Mesenchymal stem cell (in vitro differentiated cells and primary cell): Measurements from ENCODE around the gene EFCAB14.
"Not testable (repeated sequence)": the region's sequence is repeated elsewhere in the genome, so short reads cannot be mapped to it uniquely, and the experiment has no call there.

Experiments used
- DNase-seq: peaks from one replicate; pipeline ENCODE4 v3.0.0-alpha.2; 2013
- H2AFZ ChIP-seq: one replicate; pipeline ENCODE4 v1.6.1; 2013; ENCODE audit warnings: low read depth, mild to moderate bottlenecking, control low read depth, inconsistent platforms, low read length, moderate library complexity
- H2AK5ac ChIP-seq: 2 replicates; pipeline ENCODE4 v1.6.1; 2013; ENCODE audit warnings: low read length, moderate library complexity, mild to moderate bottlenecking, inconsistent platforms; ENCODE audit not compliant: severe bottlenecking
- H2BK120ac ChIP-seq: one replicate; pipeline ENCODE4 v1.6.1; 2013; ENCODE audit warnings: low read depth, mild to moderate bottlenecking, inconsistent platforms, low read length, moderate library complexity
- H2BK12ac ChIP-seq, 2 experiments: one replicate each; pipeline ENCODE4 v1.6.1; 2013; ENCODE audit warnings: inconsistent platforms in 2 of 2, low read length in 2 of 2, mild to moderate bottlenecking in 2 of 2, moderate library complexity in 2 of 2, control low read depth in 1 of 2
- H2BK15ac ChIP-seq: one replicate; pipeline ENCODE4 v1.6.1; 2013; ENCODE audit warnings: mild to moderate bottlenecking, low read depth, inconsistent platforms; ENCODE audit not compliant: poor library complexity, severe bottlenecking
- H2BK5ac ChIP-seq: 2 replicates; pipeline ENCODE4 v1.6.1; 2013; ENCODE audit warnings: low read depth, mild to moderate bottlenecking, low read length, control low read depth, inconsistent platforms; ENCODE audit not compliant: poor library complexity, severe bottlenecking
- H3K14ac ChIP-seq, 2 experiments: one replicate each; pipeline ENCODE4 v1.6.1; 2013; ENCODE audit warnings: inconsistent platforms in 2 of 2, low read length in 2 of 2, control low read depth in 1 of 2, mild to moderate bottlenecking in 1 of 2, moderate library complexity in 1 of 2
- H3K18ac ChIP-seq, 2 experiments: one replicate each; pipeline ENCODE4 v1.6.1; 2013; ENCODE audit warnings: inconsistent platforms in 2 of 2, low read length in 2 of 2, control low read depth in 1 of 2, low read depth in 1 of 2, mild to moderate bottlenecking in 1 of 2
- H3K23ac ChIP-seq, 2 experiments: one replicate each; pipeline ENCODE4 v1.6.1; 2013; ENCODE audit warnings: inconsistent platforms in 2 of 2, low read length in 2 of 2, mild to moderate bottlenecking in 2 of 2, moderate library complexity in 2 of 2, control low read depth in 1 of 2
- H3K27ac ChIP-seq: 2 replicates; pipeline ENCODE4 v1.5.1; 2013; ENCODE audit warnings: mild to moderate bottlenecking, moderate library complexity, low read length, control low read depth, inconsistent platforms; ENCODE audit not compliant: poor library complexity, severe bottlenecking
- H3K27me3 ChIP-seq, 2 experiments: 2 replicates each; pipeline versions ENCODE4 v1.6.1 to v1.7.0; 2013; ENCODE audit warnings: low read length in 2 of 2, mild to moderate bottlenecking in 2 of 2, moderate library complexity in 2 of 2, control low read depth in 1 of 2, inconsistent platforms in 1 of 2; ENCODE audit not compliant: control insufficient read depth in 1 of 2, insufficient read depth in 1 of 2
- H3K36me3 ChIP-seq, 2 experiments: 2 replicates each; pipeline versions ENCODE4 v1.6.1 to v1.7.0; 2013; ENCODE audit warnings: low read length in 2 of 2, control low read depth in 1 of 2, inconsistent platforms in 1 of 2, low read depth in 1 of 2, mild to moderate bottlenecking in 1 of 2; ENCODE audit not compliant: insufficient read depth in 2 of 2, control insufficient read depth in 1 of 2
- H3K4ac ChIP-seq, 2 experiments: one replicate each; pipeline ENCODE4 v1.6.1; 2013; ENCODE audit warnings: inconsistent platforms in 2 of 2, low read length in 2 of 2, mild to moderate bottlenecking in 2 of 2, moderate library complexity in 2 of 2, control low read depth in 1 of 2, low read depth in 1 of 2
- H3K4me1 ChIP-seq: 2 replicates; pipeline ENCODE4 v1.6.1; 2013; ENCODE audit warnings: low read depth, low read length, control low read depth; ENCODE audit not compliant: control insufficient read depth, insufficient read depth
- H3K4me2 ChIP-seq: 2 replicates; pipeline ENCODE4 v1.6.1; 2013; ENCODE audit warnings: low read length, mild to moderate bottlenecking, inconsistent platforms; ENCODE audit not compliant: poor library complexity, severe bottlenecking
- H3K4me3 ChIP-seq, 2 experiments: 2 replicates each; pipeline versions ENCODE4 v1.5.1 to v1.7.0; 2013; ENCODE audit warnings: low read length in 2 of 2, mild to moderate bottlenecking in 2 of 2, control low read depth in 1 of 2, low read depth in 1 of 2; ENCODE audit not compliant: insufficient read depth in 1 of 2
- H3K79me1 ChIP-seq: replicated peaks from 2 replicates; pipeline ENCODE4 v1.6.1; 2013; ENCODE audit warnings: mild to moderate bottlenecking, control low read depth, low read length, inconsistent platforms; ENCODE audit not compliant: poor library complexity, severe bottlenecking
- H3K9ac ChIP-seq: 2 replicates; pipeline ENCODE4 v1.7.0; 2013; ENCODE audit warnings: mild to moderate bottlenecking, low read length, moderate library complexity
- H3K9me3 ChIP-seq: 2 replicates; pipeline ENCODE4 v1.7.0; 2013; ENCODE audit warnings: mild to moderate bottlenecking, low read length; ENCODE audit not compliant: control insufficient read depth
- H4K8ac ChIP-seq: one replicate; pipeline ENCODE4 v1.6.1; 2013; ENCODE audit warnings: inconsistent platforms, mild to moderate bottlenecking, low read length, moderate library complexity
- H4K91ac ChIP-seq: one replicate; pipeline ENCODE4 v1.6.1; 2013; ENCODE audit warnings: mild to moderate bottlenecking, low read length, inconsistent platforms
- WGBS: methylation state at CpG from one replicate; pipeline ENCODE4 v1.1.7; 2013; ENCODE audit warnings: mixed read lengths; 5-methylcytosine and 5-hydroxymethylcytosine counted together

EFCAB14 gene

DNA sequence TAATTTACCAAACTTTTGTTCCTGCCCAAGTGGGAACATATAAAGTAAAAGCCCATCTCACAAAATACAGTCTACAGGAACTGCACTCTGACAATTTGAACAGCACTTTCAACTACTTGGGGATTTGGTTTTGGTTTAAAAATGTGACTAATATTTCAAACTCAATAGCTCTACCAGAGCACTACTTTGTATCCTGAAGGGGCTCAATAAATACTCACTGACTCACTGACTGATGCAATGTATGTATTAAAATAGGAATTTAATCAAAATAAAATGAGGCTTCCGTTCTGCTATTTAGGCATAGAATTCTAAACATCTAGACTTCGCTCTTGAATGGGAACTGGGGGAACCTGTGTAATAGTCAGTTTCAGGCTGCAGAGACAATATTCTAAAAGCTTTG, 21.9 kb downstream of the EFCAB14 start:
- Histone ChIP-seq H3K14ac (no peak overlapping the region), H2AFZ (no peak overlapping the region), H3K4ac (no peak overlapping the region), H3K27me3 (no peaks in the 10 kb centered on the region), H3K4me3 (no peak overlapping the region), H2AK5ac (no peak overlapping the region), H3K79me1 (peaks cover 29% of the 10 kb centered on the region), H3K27ac (no peak overlapping the region), H3K36me3 (peaks cover 5 to 66% of the 10 kb centered on the region in 2 experiments), H3K4me1 (no peaks in the 10 kb centered on the region), H2BK120ac (no peak overlapping the region), H4K91ac (no peak overlapping the region), H4K8ac (no peak overlapping the region), H3K9me3 (no peaks in the 10 kb centered on the region), H2BK12ac (no peak overlapping the region), H3K23ac (no peak overlapping the region), H3K4me2 (no peak overlapping the region), H2BK5ac (no peak overlapping the region), H2BK15ac (no peak overlapping the region), H3K9ac (no peak overlapping the region), H3K18ac (no peak overlapping the region)
- DNase-seq, result no peak
- 100% methylated on average over 2 of the region's 2 CpGs for WGBS

DNA sequence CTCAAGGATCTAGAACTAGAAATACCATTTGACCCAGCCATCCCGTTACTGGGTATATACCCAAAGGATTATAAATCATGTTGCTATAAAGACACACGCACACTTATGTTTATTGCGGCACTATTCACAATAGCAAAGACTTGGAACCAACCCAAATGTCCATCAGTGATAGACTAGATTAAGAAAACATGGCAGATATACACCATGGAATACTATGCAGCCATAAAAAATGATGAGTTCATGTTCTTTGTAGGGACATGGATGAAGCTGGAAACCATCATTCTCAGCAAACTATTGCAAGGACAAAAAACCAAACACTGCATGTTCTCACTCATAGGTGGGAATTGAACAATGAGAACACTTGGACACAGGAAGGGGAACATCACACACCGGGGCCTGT, 24.2 kb downstream of the EFCAB14 start:
- not testable (repeated sequence) for H2BK5ac ChIP-seq, H2BK12ac ChIP-seq, H3K27ac ChIP-seq, H3K9ac ChIP-seq, H3K27me3 ChIP-seq, H3K4me1 ChIP-seq, H4K91ac ChIP-seq, H2BK120ac ChIP-seq, H2AFZ ChIP-seq, H2AK5ac ChIP-seq, DNase-seq, H3K18ac ChIP-seq, H4K8ac ChIP-seq, H3K4ac ChIP-seq, H3K9me3 ChIP-seq, H3K4me2 ChIP-seq, H3K14ac ChIP-seq, H3K4me3 ChIP-seq, H3K23ac ChIP-seq, H2BK15ac ChIP-seq
- 94% methylated on average over 2 of the region's 4 CpGs for whole genome bisulfite sequencing
- H3K36me3 ChIP-seq, result peaks cover 5 to 72% of the 10 kb centered on the region in 2 experiments
- H3K79me1 ChIP-seq, result peaks cover 25% of the 10 kb centered on the region

DNA sequence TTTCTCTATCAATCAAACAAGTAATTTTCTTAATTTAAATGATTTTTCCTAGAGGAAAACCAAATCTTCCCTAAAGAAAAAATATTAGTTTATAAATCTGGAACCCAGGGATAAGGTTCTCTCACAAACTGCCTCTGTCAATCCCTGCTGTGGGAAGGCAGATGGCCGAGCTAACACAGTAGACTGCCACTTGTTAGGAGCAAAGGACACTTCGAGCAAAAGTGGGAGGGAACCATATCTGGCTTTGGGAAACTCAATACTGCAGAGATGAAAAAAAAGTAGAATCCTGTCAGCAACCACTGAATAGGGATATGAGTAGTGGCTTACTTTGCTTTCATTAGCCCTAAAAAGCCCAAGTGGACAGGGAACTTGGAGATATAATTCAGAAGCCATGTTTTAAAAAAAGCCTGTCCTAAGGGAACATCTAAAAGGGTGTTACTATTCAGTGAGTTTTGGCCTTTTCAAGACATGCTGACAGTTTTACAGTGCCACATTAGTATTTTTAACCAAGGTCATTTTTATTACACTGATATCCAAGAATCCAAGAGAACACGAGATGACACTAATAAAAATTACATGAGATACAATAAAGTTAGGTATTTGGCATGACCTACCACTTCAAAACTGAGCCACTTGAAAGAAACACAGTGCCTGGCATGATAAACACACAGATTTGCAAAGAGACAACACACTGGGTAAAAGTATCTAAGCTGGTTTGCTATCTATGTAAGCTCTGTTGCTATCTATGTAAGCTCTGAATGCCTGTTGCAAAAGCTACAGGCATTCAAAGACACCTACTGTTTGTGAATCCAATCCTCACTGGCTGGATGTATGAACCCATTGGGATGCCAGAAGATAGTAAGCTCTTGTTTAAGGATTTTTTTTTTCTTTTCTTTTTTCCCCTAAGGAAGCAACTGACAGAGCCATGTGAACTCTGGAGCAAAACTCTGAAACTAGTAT, 25.8 kb downstream of the EFCAB14 start:
- H3K4me3 ChIP-seq, result no peak overlapping the region
- no peaks in the 10 kb centered on the region for H3K27me3 ChIP-seq
- H3K9ac ChIP-seq, result no peak overlapping the region
- no peak overlapping the region for H2BK120ac ChIP-seq
- no peak overlapping the region for H2BK15ac ChIP-seq
- H3K4me2 ChIP-seq, result no peak overlapping the region
- no peak overlapping the region for H3K14ac ChIP-seq
- no peak overlapping the region for H3K18ac ChIP-seq
- WGBS, result 97% methylated on average over 2 of the region's 3 CpGs
- no peaks in the 10 kb centered on the region for H3K4me1 ChIP-seq
- H3K23ac ChIP-seq, result no peak overlapping the region
- no peak overlapping the region for H2AK5ac ChIP-seq
- H3K9me3 ChIP-seq, result no peaks in the 10 kb centered on the region
- no peak overlapping the region for H4K8ac ChIP-seq
- DNase-seq, result no peak
- H3K36me3 ChIP-seq, result peaks cover 6 to 75% of the 10 kb centered on the region in 2 experiments
- H3K79me1 ChIP-seq, result peaks cover 23% of the 10 kb centered on the region
- no peak overlapping the region for H2AFZ ChIP-seq
- no peak overlapping the region for H4K91ac ChIP-seq
- H3K4ac ChIP-seq, result no peak overlapping the region
- H2BK12ac ChIP-seq, result no peak overlapping the region
- H2BK5ac ChIP-seq, result no peak overlapping the region
- H3K27ac ChIP-seq, result no peak overlapping the region

DNA sequence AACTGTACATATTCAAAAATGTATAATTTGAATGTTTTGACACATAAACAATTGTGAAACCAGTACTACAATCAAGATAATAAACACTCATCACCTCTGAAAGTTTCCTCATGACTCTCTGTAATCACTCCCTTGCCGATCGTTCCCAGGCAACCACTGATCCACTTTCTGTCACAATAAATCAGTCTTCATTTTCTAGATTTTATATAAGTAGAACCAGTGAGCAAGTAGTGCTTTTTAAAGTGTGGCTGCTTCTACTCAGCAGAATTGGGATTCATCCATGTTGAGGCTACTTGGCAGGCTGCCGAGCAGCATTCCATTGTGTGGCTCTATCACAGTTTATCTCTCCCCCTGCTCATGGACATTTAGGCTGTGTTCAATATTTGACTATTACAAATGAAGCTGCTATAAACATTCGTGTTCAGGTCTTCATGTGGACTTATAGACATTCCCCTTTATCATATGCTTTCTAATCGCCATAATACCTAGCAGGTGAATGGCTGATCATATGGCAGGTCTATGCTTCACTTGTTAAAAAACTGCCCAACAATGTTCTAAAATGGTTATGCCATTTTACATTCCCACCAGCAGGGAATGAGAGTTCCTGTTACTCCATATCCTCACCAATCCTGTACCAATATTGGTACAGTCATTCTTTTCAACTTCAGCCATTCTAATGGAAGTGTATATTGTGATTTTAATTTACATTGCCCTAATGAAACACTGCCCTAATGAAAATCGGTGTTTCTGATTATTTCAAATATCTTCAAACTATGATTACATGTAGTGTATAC, 26.7 kb downstream of the EFCAB14 start:
- WGBS, result 94% methylated on average over 5 of the region's 6 CpGs
- no peak overlapping the region for H2BK12ac ChIP-seq
- no peak overlapping the region for H2BK120ac ChIP-seq
- no peak overlapping the region for H3K14ac ChIP-seq
- no peak overlapping the region for H3K9ac ChIP-seq
- no peak overlapping the region for H3K4me3 ChIP-seq
- peaks cover 21% of the 10 kb centered on the region for H3K79me1 ChIP-seq
- H3K4me2 ChIP-seq, result no peak overlapping the region
- no peak overlapping the region for H4K91ac ChIP-seq
- no peak overlapping the region for H4K8ac ChIP-seq
- peaks cover 11 to 79% of the 10 kb centered on the region in 2 experiments for H3K36me3 ChIP-seq
- H3K23ac ChIP-seq, result no peak overlapping the region
- no peaks in the 10 kb centered on the region for H3K27me3 ChIP-seq
- no peak overlapping the region for H2BK15ac ChIP-seq
- no peaks in the 10 kb centered on the region for H3K4me1 ChIP-seq
- no peak overlapping the region for H2BK5ac ChIP-seq
- no peak for DNase-seq
- no peak overlapping the region for H2AK5ac ChIP-seq
- H3K27ac ChIP-seq, result no peak overlapping the region
- no peak overlapping the region for H2AFZ ChIP-seq
- H3K4ac ChIP-seq, result no peak overlapping the region
- H3K18ac ChIP-seq, result no peak overlapping the region
- no peaks in the 10 kb centered on the region for H3K9me3 ChIP-seq
